Measurements from ENCODE around the gene INCENP. TPM values are rescaled to one million over a fixed set of nuclear protein-coding genes. Genes with fewer than 3 reads are reported as not detected.

INCENP gene
- total RNA-seq, 2 donors from 2014 or later = 125 to 142 TPM

- Mint-ChIP-seq H3K4me1 (peaks cover 27% of the 10 kb centered on the region), H3K9me3 (no peaks in the 10 kb centered on the region), H3K27ac (no peak overlapping the region), H3K36me3 (ENCODE audit: low read depth) (peaks cover 71% of the 10 kb centered on the region), H3K27me3 (no peaks in the 10 kb centered on the region), H3K4me3 (no peak overlapping the region)
- no peak for ATAC-seq (replicated peaks)
These were observed 6.7 kb downstream of the INCENP start for GRCh38 chr11:62130283-62131169.

GRCh38 chr11:62131170-62131464, 7.3 kb downstream of the INCENP start:
- H3K36me3 Mint-ChIP-seq (ENCODE audit: low read depth) = peaks cover 77% of the 10 kb centered on the region
- H3K27me3 Mint-ChIP-seq = no peaks in the 10 kb centered on the region
- no peak overlapping the region for H3K27ac Mint-ChIP-seq
- no peaks in the 10 kb centered on the region for H3K9me3 Mint-ChIP-seq
- no peak for ATAC-seq (replicated peaks)
- peaks cover 24% of the 10 kb centered on the region for H3K4me1 Mint-ChIP-seq
- H3K4me3 Mint-ChIP-seq = no peak overlapping the region

- Mint-ChIP-seq H3K4me1 (peaks cover 24% of the 10 kb centered on the region), H3K4me3 (no peak overlapping the region), H3K36me3 (ENCODE audit: low read depth) (peaks cover 85% of the 10 kb centered on the region), H3K27me3 (no peaks in the 10 kb centered on the region), H3K9me3 (no peaks in the 10 kb centered on the region), H3K27ac (peak overlapping the region; percentile 59)
- no peak for ATAC-seq (replicated peaks)
These were observed 8.4 kb downstream of the INCENP start for GRCh38 chr11:62132191-62132590.

GRCh38 chr11:62132689-62133293, 9.0 kb downstream of the INCENP start:
- no peaks in the 10 kb centered on the region for H3K27me3 Mint-ChIP-seq
- no peak overlapping the region for H3K4me3 Mint-ChIP-seq
- ATAC-seq (replicated peaks) = no peak
- no peaks in the 10 kb centered on the region for H3K9me3 Mint-ChIP-seq
- H3K4me1 Mint-ChIP-seq = peaks cover 20% of the 10 kb centered on the region
- H3K27ac Mint-ChIP-seq = peak overlapping the region; percentile 59
- H3K36me3 Mint-ChIP-seq (ENCODE audit: low read depth) = peaks cover 82% of the 10 kb centered on the region

- Mint-ChIP-seq H3K4me3 (no peak overlapping the region), H3K9me3 (no peaks in the 10 kb centered on the region), H3K27ac (no peak overlapping the region), H3K36me3 (ENCODE audit: low read depth) (peaks cover 76% of the 10 kb centered on the region), H3K27me3 (no peaks in the 10 kb centered on the region), H3K4me1 (peaks cover 19% of the 10 kb centered on the region)
- no peak for ATAC-seq (replicated peaks)
These were observed 9.7 kb downstream of the INCENP start for GRCh38 chr11:62133328-62134065.

- Mint-ChIP-seq H3K27me3 (no peaks in the 10 kb centered on the region), H3K27ac (no peak overlapping the region), H3K4me3 (no peak overlapping the region), H3K36me3 (ENCODE audit: low read depth) (peaks cover 50% of the 10 kb centered on the region), H3K4me1 (peaks cover 7% of the 10 kb centered on the region), H3K9me3 (no peaks in the 10 kb centered on the region)
- no peak for ATAC-seq (replicated peaks)
These were observed 13.6 kb downstream of the INCENP start for GRCh38 chr11:62137276-62137861.

- ATAC-seq (replicated peaks) = no peak
- H3K27me3 Mint-ChIP-seq = no peaks in the 10 kb centered on the region
- H3K4me3 Mint-ChIP-seq = no peak overlapping the region
- peaks cover 48% of the 10 kb centered on the region for H3K36me3 Mint-ChIP-seq (ENCODE audit: low read depth)
- no peak overlapping the region for H3K27ac Mint-ChIP-seq
- no peaks in the 10 kb centered on the region for H3K9me3 Mint-ChIP-seq
- H3K4me1 Mint-ChIP-seq = no peaks in the 10 kb centered on the region
These were observed 14.2 kb downstream of the INCENP start for GRCh38 chr11:62137881-62138629.

- ATAC-seq (replicated peaks) = no peak
- no peaks in the 10 kb centered on the region for H3K4me1 Mint-ChIP-seq
- peaks cover 49% of the 10 kb centered on the region for H3K36me3 Mint-ChIP-seq (ENCODE audit: low read depth)
- no peaks in the 10 kb centered on the region for H3K9me3 Mint-ChIP-seq
- no peaks in the 10 kb centered on the region for H3K27me3 Mint-ChIP-seq
- H3K27ac Mint-ChIP-seq = no peak overlapping the region
- H3K4me3 Mint-ChIP-seq = no peak overlapping the region
These were observed 15.0 kb downstream of the INCENP start for GRCh38 chr11:62138630-62139425.

- H3K4me1 Mint-ChIP-seq = no peaks in the 10 kb centered on the region
- H3K27me3 Mint-ChIP-seq = no peaks in the 10 kb centered on the region
- no peak overlapping the region for H3K4me3 Mint-ChIP-seq
- H3K27ac Mint-ChIP-seq = no peak overlapping the region
- ATAC-seq (replicated peaks) = no peak
- no peaks in the 10 kb centered on the region for H3K9me3 Mint-ChIP-seq
- peaks cover 54% of the 10 kb centered on the region for H3K36me3 Mint-ChIP-seq (ENCODE audit: low read depth)
These were observed 15.9 kb downstream of the INCENP start for GRCh38 chr11:62139526-62140303.

- Mint-ChIP-seq H3K27ac (no peak overlapping the region), H3K36me3 (ENCODE audit: low read depth) (peaks cover 54% of the 10 kb centered on the region), H3K4me1 (no peaks in the 10 kb centered on the region), H3K27me3 (no peaks in the 10 kb centered on the region), H3K9me3 (no peaks in the 10 kb centered on the region), H3K4me3 (no peak overlapping the region)
- no peak for ATAC-seq (replicated peaks)
These were observed 16.7 kb downstream of the INCENP start for GRCh38 chr11:62140304-62141110.

GRCh38 chr11:62141111-62142042, 17.6 kb downstream of the INCENP start:
- Mint-ChIP-seq H3K27me3 (no peaks in the 10 kb centered on the region), H3K9me3 (no peaks in the 10 kb centered on the region), H3K4me1 (no peaks in the 10 kb centered on the region), H3K4me3 (no peak overlapping the region), H3K27ac (no peak overlapping the region), H3K36me3 (ENCODE audit: low read depth) (peaks cover 55% of the 10 kb centered on the region)
- no peak for ATAC-seq (replicated peaks)

GRCh38 chr11:62142043-62142375, 18.2 kb downstream of the INCENP start:
- no peak overlapping the region for H3K27ac Mint-ChIP-seq
- H3K27me3 Mint-ChIP-seq = no peaks in the 10 kb centered on the region
- H3K4me3 Mint-ChIP-seq = no peak overlapping the region
- H3K9me3 Mint-ChIP-seq = no peaks in the 10 kb centered on the region
- no peak for ATAC-seq (replicated peaks)
- peaks cover 56% of the 10 kb centered on the region for H3K36me3 Mint-ChIP-seq (ENCODE audit: low read depth)
- H3K4me1 Mint-ChIP-seq = no peaks in the 10 kb centered on the region

All from activated T-helper 17 cell treated with anti-CD3 and anti-CD28 coated beads, Interleukin-2, amount 50 U/mL, for 72 hours (primary cell).